Measurements from ENCODE around the gene ATP2A1.

ATP2A1 gene

DNA sequence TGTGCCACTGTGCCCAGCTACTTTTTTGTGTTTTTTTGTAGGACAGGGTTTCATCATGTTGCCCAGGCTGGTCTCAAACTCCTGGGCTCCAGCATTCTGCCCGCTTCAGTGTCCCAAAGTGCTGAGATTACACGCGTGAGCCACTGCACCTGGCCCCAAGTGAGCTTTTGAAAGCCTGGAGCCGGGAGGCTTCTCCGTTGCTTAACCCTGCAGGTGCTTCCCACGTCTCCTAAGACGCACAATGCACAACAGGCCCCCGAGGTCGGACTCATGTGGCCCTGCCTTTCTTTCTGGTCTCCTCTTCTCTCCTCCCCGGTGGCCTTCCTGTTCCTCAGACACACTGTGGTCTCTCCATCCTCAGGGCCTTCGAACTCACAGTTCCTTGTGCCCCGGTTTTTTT, 34.3 kb downstream of the ATP2A1 start:
- no peak overlapping the region for H3K4me3 ChIP-seq (ENCODE audit: low read depth, low read length)
- TF ChIP-seq, protein P1, sequence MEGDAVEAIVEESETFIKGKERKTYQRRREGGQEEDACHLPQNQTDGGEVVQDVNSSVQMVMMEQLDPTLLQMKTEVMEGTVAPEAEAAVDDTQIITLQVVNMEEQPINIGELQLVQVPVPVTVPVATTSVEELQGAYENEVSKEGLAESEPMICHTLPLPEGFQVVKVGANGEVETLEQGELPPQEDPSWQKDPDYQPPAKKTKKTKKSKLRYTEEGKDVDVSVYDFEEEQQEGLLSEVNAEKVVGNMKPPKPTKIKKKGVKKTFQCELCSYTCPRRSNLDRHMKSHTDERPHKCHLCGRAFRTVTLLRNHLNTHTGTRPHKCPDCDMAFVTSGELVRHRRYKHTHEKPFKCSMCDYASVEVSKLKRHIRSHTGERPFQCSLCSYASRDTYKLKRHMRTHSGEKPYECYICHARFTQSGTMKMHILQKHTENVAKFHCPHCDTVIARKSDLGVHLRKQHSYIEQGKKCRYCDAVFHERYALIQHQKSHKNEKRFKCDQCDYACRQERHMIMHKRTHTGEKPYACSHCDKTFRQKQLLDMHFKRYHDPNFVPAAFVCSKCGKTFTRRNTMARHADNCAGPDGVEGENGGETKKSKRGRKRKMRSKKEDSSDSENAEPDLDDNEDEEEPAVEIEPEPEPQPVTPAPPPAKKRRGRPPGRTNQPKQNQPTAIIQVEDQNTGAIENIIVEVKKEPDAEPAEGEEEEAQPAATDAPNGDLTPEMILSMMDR (IDR thresholded peaks at IDR 0.05; ENCODE audit: low read depth, low read length) = no peak
- no peak for DNase-seq (ENCODE audit: low read depth)

DNA sequence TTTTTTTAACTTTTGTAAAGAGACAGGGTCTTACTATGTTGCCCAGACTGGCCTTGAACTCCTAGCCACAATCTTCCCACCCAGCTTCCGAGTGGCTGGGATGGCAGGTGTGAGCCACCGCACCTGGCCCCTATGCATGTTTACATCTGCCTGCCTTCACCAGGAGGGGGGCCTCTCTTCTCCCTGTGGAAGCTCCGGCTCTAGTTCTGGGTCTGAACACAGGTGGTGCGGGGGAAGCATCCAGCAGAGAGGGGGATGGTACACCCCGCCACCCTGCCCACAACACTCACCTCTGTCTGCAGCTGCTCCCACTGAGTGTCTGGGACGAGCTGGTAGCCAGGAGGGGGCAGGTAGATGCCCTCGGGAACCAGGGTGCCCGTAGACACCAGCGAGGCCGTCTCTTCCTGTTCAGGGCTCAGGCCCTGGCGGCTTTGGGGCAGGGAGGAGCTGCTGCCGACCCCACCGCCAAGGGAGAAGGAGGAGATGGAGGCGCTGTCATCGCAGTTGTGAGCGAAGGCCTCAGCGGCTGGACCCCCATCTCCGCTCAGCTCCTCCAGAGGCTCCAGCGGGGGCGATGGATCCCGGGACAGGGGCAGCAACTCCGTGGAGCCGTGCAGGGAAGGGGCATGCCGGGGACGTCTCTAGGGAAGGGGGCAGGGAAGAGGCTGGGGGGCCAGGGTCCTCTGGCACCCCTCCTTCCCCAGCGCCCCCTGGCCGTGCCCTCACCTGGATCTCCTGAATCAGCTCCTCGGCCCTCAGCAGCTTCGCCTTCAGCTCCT, 35.8 kb downstream of the ATP2A1 start:
- TF ChIP-seq, protein P1 (IDR thresholded peaks at IDR 0.05; ENCODE audit: low read depth, low read length) = no peak
- TF ChIP-seq, protein P2, sequence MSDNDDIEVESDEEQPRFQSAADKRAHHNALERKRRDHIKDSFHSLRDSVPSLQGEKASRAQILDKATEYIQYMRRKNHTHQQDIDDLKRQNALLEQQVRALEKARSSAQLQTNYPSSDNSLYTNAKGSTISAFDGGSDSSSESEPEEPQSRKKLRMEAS (IDR thresholded peaks at IDR 0.05; ENCODE audit: low read depth, low read length) = no peak
- no peak for TF ChIP-seq POLR2A (IDR thresholded peaks at IDR 0.05; ENCODE audit: extremely low read depth, insufficient read length)
- no peak for TF ChIP-seq MYC (IDR thresholded peaks at IDR 0.05; ENCODE audit: low read depth, low read length)
- no peak overlapping the region for H3K4me3 ChIP-seq (ENCODE audit: low read depth, low read length)
- no peak for DNase-seq (ENCODE audit: low read depth)

DNA sequence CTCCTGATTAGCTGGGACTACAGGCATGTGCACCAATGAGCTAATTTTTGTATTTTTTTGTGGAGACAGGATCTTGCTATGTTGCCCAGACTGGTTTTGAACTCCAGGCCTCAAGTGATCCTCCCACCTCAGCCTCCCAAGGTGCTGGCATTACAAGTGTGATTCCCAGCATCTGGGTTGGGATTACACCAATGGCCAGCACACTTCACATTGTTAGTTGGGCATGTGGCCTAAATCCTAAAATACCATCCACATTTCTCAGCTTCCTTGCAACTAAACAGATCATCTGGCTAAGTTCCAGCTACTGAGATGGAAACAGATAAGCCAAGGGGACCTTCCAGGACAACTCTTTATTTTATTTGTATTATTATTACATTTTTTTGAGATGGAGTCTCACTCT, 36.9 kb downstream of the ATP2A1 start:
- TF ChIP-seq POLR2A (IDR thresholded peaks at IDR 0.05; ENCODE audit: extremely low read depth, insufficient read length) (no peak), MYC (IDR thresholded peaks at IDR 0.05; ENCODE audit: low read depth, low read length) (no peak)
- TF ChIP-seq, protein P2 (IDR thresholded peaks at IDR 0.05; ENCODE audit: low read depth, low read length) = no peak
- TF ChIP-seq, protein P1 (IDR thresholded peaks at IDR 0.05; ENCODE audit: low read depth, low read length) = no peak
- no peak for DNase-seq (ENCODE audit: low read depth)
- no peak overlapping the region for H3K4me3 ChIP-seq (ENCODE audit: low read depth, low read length)

DNA sequence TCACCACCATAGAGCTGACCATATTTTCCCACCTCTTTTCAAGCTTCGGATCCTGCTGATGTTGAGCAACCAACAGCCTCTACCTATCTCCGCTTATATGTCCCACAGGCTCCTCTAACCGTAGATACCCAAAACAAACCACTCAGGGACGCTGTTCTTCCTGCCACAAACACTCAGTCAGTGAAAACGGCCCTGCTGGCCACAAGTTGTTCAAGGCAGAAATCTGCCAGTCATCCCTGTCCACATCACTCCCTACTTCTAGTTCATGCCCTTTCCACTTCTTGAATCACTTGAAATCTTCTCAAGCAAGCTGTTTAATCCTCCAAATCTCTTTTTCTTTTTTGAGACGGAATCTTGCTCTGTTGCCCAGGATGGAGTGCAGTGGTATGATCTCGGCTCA, 38.8 kb downstream of the ATP2A1 start:
- no peak overlapping the region for H3K4me3 ChIP-seq (ENCODE audit: low read depth, low read length)
- DNase-seq (ENCODE audit: low read depth) = no peak
- TF ChIP-seq, protein P1 (IDR thresholded peaks at IDR 0.05; ENCODE audit: low read depth, low read length) = no peak
- TF ChIP-seq POLR2A (IDR thresholded peaks at IDR 0.05; ENCODE audit: extremely low read depth, insufficient read length) (no peak), MYC (IDR thresholded peaks at IDR 0.05; ENCODE audit: low read depth, low read length) (no peak)
- TF ChIP-seq, protein P2 (IDR thresholded peaks at IDR 0.05; ENCODE audit: low read depth, low read length) = no peak

DNA sequence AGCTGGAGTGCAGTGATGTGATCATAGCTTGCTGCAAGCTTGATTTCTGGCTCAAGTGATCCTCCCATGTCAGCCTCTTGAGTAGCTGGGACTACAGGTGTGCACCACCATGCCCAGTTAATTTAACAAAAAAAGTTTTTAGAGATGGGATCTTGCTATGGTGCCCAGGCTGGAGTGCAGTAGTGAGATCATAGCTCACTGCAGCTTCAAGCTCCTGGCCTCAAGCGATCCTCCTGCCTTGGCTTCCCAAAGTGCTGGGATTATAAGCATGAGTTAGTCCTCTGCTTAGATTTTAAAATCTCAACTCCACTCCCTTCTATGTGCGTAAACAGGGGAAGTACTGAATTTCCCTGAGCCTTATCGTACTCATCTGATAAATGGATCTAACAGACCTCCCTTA, 40.4 kb downstream of the ATP2A1 start:
- DNase-seq (ENCODE audit: low read depth) = no peak
- H3K4me3 ChIP-seq (ENCODE audit: low read depth, low read length) = no peak overlapping the region
- TF ChIP-seq, protein P1 (IDR thresholded peaks at IDR 0.05; ENCODE audit: low read depth, low read length) = no peak

DNA sequence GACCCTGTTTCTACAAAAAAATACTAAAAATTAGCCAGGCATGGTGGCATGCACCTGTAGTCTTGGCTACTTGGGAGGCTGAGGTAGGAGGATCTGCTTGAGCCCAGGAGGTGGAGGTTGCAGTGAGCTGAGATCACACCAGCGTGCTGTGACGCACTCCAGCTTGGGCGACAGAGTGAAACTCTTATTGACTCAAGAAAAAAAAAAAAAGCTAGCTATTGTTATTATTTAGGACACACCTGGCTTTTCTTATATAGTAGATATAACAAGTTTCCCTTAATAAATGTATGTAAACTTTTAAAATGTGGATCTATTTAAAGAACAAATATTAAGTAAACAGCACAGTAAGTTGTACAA, 44.9 kb downstream of the ATP2A1 start:
- no peak for DNase-seq (ENCODE audit: low read depth)
- H3K4me3 ChIP-seq (ENCODE audit: low read depth, low read length) = no peak overlapping the region
- TF ChIP-seq POLR2A (IDR thresholded peaks at IDR 0.05; ENCODE audit: extremely low read depth, insufficient read length) = no peak
- TF ChIP-seq, protein P2 (IDR thresholded peaks at IDR 0.05; ENCODE audit: low read depth, low read length) = no peak
- TF ChIP-seq, protein P1 (IDR thresholded peaks at IDR 0.05; ENCODE audit: low read depth, low read length) = no peak
